GM12875 (cell line): Measurements from ENCODE around the gene KIF5C.

Source experiments
- H3K4me3 ChIP-seq: one replicate; pipeline ENCODE4 v1.5.1; 2011; ENCODE audit warnings: low read depth, low read length, control low read depth
- CTCF ChIP-seq: IDR thresholded peaks from 2 replicates; pipeline ENCODE4 v1.5.1; 2011; ENCODE audit warnings: low read depth, mild to moderate bottlenecking, control low read depth, inconsistent platforms, low read length, moderate library complexity, borderline replicate concordance; ENCODE audit not compliant: insufficient read depth

Gene KIF5C

DNA sequence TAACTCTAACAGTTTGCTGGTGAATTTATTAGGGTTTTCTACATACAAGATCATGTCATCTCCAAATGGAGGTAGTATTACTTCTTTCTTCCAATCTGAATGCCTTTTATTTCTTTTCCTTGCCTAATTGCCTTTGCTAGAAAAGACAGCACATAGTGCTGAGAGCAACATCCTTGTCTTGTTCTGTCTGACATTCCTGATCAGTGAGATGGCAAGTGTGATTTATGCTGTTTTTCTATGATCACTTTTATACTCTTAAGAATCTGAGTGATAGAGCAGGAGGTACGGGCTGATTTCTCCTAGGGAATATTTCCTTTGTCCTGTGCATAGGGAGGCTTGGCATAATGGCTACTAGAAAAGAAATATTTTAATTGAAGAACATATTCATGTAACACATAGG is 180.7 kb downstream of the KIF5C start:
- H3K4me3 ChIP-seq = no peak overlapping the region
- no peak for TF ChIP-seq CTCF

DNA sequence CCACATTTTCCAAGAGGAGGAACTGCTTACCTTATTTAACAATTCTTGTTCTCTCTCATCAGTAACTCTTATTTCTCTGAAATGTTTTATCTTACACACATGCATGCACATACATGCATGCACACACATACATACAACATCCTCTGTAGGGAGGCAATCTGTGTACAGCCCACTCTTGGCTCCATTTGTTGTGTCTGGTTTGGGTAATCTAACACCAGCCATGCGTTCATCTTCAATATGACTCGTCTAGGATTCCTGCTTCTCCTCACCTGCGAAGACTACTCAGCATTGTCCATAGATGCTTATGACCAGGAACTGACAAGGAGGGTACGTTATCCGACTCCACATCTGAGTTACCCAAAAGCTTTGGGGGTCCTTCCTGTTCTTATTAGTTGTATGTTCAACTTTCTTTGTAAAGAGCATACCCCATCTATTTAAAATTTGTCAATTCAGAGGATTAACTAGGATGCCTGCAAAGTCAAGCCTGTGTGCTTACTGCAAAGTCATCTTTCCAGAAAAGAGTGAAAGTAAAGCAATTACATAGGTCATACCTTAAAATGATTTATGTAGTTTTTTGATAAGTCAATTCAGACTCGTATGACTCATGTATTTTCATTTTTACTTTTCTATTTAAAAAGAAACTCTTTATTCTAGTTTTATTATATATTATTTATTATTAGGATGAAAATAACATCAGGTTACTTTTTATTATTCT is 181.7 kb downstream of the KIF5C start:
- TF ChIP-seq CTCF = no peak
- no peak overlapping the region for H3K4me3 ChIP-seq

DNA sequence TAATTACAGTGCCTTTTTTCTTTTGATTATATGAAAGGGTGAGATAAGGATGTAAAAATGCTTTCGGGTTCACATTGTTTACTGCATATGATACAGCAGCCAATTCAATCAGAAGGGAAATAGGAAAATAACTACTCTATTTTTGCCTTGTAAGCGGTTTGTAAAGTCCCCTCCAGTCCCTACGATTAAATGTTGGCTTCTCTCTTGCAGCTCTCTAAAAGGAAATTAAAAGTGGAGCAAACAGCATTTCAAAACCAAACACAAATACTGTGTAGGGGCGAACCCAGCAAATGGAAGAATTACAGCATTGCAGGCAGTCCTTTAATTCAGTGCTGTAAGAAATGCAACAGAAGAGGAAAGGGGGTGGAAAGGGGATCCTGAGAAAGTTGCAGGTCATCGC is 182.4 kb downstream of the KIF5C start:
- TF ChIP-seq CTCF = no peak

DNA sequence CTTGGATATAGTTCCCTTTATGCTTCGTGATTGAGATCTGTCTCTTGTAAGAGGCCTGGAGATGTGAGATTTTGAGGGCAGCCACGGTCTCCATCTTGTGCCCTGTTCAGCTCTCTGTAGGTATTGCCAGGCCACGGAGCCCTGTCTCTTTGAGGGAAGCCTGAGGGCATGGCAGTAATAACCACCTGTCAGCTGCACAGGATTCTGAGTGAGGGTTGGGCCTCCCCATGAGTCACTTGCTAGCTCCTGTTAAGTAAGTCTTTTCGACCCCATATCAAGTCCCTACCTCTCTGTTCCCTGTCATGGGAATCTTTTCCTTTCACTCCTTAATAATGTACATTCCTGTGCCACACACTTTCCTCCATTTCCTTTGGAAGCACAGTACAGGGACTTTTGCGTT is 183.9 kb downstream of the KIF5C start:
- H3K4me3 ChIP-seq = no peak overlapping the region
- no peak for TF ChIP-seq CTCF

More for the DNA sequence above, 182.4 kb downstream of the KIF5C start:
- no peak overlapping the region for H3K4me3 ChIP-seq

DNA sequence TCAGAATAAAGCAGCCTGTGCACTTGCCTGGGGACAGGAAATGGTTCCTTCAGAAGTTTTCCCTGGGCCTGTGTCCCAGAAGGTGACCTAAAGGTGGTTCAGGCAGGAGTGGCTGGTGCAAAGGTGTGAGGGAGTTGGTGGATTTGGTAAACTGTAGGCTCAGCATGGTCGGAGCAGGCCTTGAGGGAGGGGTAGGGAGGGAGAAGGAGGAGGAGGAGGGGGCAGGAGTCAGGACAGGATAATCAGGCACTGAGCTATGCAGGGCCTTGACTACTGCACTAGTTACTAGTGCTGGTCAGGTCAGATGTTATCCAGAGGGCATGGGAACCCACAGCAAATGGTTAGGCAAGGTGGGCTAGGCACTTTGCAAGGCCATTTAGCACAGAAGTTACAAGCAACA is 184.8 kb downstream of the KIF5C start:
- H3K4me3 ChIP-seq = no peak overlapping the region
- TF ChIP-seq CTCF = no peak

- H3K4me3 ChIP-seq = no peak overlapping the region
- TF ChIP-seq CTCF = no peak
These were observed 186.2 kb downstream of the KIF5C start for GRCh38 chr2:149061133-149061745.

DNA sequence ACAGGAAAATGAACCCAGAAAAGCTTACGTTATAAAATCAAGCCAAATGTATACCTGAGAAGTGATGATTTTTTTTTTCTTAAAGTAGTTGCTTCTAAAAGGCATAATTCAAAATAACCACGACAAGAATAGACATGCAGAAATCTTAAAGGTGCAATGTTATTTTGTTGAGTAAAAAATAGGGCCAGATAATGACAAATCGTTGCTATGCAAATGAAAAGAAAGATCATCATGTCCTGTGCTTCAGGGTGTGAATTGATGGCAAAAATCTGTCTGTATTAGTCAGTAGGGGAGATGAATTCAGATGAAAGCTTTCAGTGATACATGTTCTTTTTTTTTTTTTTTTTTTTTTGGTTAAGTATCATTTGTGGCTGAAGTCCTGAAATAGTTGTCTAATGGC is 187.5 kb downstream of the KIF5C start:
- no peak overlapping the region for H3K4me3 ChIP-seq
- TF ChIP-seq CTCF = no peak
